A204.1 (cell line): Measurements from ENCODE around the gene ZDHHC3.

Source experiments
- FAIRE-seq: peaks from 2 replicates; lab custom pipeline; 2012; peaks lifted over from hg19 to GRCh38; lab: Jason Lieb, UNC

The ZDHHC3 gene

DNA sequence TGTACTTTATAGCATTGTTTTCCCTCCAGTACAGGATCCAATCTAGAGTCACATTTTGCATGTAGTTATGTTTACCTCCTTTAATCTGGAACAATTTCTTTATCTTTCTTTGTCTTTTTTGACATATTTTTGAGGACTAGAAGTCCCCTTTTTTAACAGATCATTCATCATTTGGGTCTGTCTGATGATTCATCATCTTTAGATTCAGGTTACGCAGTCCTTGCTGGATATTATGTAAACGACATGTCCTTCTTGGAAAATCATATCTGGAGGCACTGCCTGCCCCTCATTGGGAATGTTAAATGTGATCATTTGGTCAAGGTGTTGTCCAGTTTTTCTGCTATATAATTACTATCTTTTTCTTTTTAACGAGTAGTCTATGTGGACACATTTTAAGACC, 83.3 kb downstream of the ZDHHC3 start:
- FAIRE-seq, result no peak

DNA sequence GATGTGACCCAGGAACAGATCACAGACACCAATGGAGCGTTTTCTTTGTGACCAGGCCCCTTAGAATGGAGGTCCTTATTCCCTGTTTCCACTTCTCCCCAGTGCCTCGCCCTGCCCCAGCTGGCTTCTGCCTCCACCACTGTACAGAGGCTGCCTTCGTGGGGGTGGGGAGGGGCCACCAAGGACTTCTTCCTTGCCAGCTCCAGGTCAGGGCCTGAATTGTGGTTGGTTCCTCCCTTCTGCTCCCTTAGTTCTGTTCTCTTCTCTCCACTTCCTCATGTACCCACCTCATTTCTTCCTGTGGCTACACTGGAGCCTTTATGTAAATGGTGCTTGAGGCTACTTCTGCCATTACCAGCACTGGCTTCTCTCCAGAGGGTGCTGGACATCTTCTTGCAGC, 85.1 kb downstream of the ZDHHC3 start:
- no peak for FAIRE-seq

DNA sequence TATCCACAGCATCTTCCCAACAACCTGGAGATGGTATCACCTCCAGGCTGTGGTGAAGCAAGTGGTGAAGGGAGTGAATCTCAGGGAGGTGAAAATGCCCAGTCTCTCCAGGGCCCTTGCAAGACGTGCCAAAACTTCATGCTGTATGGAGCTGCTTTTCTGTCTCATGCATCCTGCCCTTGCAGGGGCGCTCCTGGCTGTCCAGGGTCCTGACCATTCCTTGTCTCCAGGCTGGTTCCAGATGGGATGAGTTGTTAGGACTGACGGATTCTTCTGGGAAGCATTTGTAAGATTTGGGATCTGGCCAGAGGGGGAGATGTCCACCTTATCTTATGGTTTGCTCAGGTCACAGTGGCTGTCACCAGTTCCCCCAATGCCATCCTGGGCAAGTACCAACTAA, 85.7 kb downstream of the ZDHHC3 start:
- FAIRE-seq, result no peak

- no peak for FAIRE-seq
Measured at GRCh38 chr3:44887101-44887500, 88.9 kb downstream of the ZDHHC3 start.

DNA sequence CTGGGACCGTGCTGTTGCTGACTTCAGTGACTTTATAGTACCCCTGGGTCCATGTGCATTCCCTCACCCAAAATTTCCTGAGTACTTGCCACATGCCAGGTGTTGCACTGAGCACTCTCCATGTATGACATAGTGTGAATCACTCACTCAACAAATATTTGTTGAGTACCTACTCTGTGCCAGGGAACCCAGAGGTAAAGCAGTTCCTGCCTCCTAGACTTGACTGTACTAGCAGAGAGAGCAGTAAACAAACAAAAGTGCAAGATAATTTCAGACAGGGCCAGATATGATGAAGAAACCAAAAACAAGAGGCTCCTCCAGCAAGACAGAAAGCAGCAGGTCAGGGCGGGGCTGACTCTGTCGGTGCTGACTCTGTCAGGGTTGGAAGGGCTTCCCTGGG, 89.4 kb downstream of the ZDHHC3 start:
- FAIRE-seq, result no peak

DNA sequence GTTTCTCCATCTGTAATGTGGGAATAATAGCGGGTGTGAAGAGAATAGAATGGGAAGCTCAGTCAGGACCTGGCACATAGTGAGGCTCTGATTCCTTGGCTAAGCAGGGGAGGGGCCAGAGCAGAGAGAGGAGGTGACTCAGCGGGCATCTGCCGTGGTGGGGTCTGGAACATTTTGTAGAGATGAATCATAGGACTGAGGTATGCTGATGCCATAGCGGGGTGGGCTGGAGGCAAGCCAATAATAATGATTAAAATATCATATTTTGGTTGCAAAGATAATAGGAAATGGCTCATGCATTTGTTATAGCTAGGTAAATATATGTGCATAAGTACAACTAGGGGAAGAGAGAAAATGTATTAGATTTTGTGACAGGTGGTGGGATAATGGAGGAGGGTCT, 90.4 kb downstream of the ZDHHC3 start:
- no peak for FAIRE-seq

- no peak for FAIRE-seq
Measured at GRCh38 chr3:44883999-44884431, 92.0 kb downstream of the ZDHHC3 start.

DNA sequence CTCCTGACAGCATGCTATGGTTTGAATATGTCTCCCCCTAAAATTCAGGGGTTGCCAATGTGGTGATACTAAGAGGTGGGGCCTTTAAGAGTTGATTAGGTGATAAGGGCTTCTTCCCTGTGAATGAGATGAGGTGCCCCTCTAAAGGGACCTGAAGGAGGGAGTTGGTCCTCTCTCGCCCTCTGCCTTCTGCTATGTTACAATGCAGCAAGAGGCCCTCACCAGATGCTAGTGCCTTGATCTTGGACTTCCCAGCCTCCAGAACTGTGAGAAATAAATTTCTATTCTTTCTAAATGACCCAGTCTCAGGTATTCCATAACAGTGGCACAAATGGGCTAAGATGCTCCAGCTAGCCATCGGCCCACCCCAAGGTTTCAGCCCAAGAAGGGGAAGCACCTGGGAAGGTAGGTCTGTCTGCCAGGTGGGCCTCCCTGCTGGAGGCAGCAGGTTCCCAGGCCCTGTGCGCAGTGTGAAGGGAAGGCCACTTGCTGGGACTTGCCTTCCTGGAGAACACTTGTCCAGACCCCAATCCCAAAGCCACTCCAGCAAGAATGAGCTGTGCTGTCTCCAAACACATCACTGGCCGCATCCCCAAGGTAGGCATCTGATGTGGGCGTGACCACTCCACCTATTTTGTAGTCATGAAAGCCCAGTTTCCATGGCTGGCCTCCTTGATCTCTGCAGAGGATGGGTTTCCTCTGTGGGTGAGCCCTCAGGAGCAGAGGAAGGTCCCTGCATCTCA, 92.6 kb downstream of the ZDHHC3 start:
- no peak for FAIRE-seq

GRCh38 chr3:44880284-44880683, 95.7 kb downstream of the ZDHHC3 start:
- FAIRE-seq, result no peak

- no peak for FAIRE-seq
Measured at GRCh38 chr3:44877333-44877732, 98.6 kb downstream of the ZDHHC3 start.

GRCh38 chr3:44875596-44875995, 100.4 kb downstream of the ZDHHC3 start:
- FAIRE-seq, result no peak
